ENCODE measurements around the gene CLDN2.

Gene CLDN2

DNA sequence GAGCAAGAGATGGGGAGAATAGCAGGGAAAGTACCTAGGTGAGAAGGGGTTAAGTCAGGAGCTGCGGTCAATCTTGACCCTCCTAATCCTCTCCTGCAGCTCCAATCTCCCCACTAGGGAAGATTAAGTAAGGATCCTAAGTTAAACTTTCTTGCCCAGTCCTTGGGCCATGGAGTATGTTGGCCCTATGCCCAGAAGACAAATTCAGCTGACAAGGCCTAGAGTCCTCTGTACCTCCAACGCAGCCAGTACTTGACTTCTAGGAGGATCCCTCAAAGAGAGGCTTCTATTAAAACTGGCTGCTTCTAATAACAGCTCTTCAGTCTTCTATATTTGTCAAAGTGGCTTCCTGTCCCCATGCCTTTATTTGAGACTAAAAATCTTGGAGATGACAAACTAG lies 1.4 kb downstream of the CLDN2 start:
- no peak for DNase-seq (ENCODE audit: low read depth in 2 of 2)

GRCh38 chrX:106927023-106927422 lies 6.8 kb downstream of the CLDN2 start:
- no peak for DNase-seq (ENCODE audit: low read depth in 2 of 2)

DNA sequence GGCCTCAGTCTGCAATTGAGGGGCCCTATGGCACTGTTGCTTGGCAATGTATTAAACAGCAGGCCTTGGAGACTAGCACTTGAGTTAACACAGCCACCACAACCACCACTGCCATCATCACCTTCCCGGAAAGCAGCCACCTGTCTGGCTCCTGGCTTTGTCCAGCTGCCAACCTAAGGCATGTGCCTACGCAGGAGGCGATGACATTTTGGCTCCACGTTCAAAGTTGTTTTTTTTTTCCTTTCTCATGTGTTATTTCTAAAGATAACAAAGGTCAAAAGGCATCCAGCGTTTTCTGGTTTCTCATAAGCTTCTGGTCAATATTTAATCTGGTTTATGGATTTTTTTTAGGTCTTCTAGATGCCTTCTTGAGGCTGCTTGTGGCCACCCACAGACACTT lies 7.5 kb downstream of the CLDN2 start:
- no peak for DNase-seq (ENCODE audit: low read depth in 2 of 2)

GRCh38 chrX:106928227-106928626 lies 8.0 kb downstream of the CLDN2 start:
- no peak for DNase-seq (ENCODE audit: low read depth in 2 of 2)

DNA sequence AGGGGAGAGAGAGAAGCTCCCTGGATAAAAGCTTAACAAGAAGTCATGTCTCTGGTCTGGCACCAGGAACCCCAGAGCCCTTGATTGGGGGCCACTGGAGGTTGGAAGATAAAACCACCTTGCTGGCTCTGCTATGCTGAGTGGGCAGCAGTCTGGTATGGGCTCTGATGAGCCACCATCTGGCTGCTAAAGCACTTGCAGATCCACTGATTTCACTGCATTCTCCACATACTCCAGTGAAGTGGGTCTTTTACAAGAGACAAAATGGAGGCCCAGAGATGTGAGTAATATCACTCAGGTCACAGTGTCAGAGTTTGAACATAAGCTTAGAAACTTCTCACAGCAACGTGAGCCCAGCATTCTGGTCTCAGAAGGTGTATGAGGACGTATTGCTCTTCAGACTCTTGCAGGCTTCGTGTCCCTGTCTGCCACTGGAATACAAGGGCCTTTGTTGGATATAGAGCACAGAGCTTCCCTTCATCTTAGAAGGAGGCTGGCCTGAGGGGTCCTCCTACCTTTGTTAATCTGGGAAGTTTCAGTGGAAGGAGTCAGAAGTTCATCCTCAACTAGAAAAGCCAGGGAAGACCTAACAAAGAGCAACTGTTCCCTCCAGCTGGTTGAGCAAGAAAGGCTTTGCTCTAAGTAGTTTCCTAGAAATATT lies 11.8 kb downstream of the CLDN2 start:
- no peak for DNase-seq (ENCODE audit: low read depth in 2 of 2)

GRCh38 chrX:106932492-106932923 lies 12.3 kb downstream of the CLDN2 start:
- DNase-seq (ENCODE audit: low read depth in 2 of 2), result no peak

- DNase-seq (ENCODE audit: low read depth in 2 of 2), result no peak
Measured at GRCh38 chrX:106932960-106933537, 12.8 kb downstream of the CLDN2 start.

DNA sequence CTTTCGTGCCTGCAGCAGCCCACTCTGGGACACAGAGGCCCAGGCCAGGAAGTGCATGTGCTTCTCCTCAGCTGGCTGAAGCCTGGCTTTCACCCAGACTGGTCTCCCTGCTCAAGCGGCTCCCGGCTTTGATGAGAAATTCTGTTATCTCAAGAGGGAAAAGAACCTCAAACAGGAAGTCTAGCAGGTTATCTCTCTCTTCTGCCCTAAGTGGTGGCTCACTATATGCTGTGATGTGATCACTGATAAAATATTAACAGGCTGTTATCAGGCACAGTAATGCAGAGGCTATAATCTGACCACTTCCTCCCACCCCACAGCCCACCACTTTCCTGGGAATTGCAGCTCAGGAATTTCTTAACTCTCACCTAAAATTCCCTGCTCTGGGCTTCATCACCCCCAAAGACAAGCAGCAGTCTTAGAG lies 13.3 kb downstream of the CLDN2 start:
- DNase-seq (ENCODE audit: low read depth in 2 of 2), result no peak

GRCh38 chrX:106935175-106935574 lies 15.0 kb downstream of the CLDN2 start:
- no peak for DNase-seq (ENCODE audit: low read depth in 2 of 2)

GRCh38 chrX:106936246-106936645 lies 16.0 kb downstream of the CLDN2 start:
- no peak for DNase-seq (ENCODE audit: low read depth in 2 of 2)

DNA sequence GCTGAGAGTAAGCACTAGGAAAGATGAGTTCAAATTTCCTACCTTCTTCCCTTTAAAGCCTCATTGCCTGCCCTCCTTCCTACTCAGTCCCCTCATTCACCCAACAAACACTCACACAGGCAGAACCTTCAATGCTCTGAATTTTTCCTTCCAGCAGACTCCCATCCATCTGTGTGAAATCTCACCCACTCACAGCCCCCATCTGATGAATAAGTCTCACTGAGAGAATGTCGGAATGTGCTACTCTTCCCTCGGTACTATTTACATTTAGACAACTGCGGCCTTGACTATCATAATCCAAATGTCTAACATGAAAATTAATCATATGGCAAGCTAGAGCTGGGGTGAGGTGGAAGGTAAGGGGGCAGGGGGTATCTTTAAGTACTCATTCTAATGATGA lies 19.4 kb downstream of the CLDN2 start:
- no peak for DNase-seq (ENCODE audit: low read depth in 2 of 2)

GRCh38 chrX:106940068-106940467 lies 19.9 kb downstream of the CLDN2 start:
- DNase-seq (ENCODE audit: low read depth in 2 of 2), result no peak

DNA sequence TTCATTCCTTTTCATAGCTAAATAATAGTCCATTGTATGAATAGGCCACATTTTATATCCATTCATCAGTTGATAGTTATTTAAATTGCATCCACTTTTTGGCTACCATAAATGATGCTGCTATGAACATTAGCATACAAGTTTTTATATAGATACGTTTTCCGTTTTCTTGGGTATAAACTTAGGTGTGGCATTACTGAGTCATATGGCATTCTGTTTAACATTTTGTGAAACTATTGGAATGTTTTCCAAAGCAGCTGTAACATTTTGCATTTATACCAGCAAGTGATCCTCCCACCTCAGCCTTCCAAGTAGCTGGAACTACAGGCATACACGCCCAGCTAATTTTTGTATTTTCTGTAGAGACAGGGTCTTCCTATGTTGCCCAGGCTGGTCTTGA lies 26.3 kb downstream of the CLDN2 start:
- DNase-seq (ENCODE audit: low read depth in 2 of 2), result no peak

GRCh38 chrX:106948641-106949040 lies 28.4 kb downstream of the CLDN2 start:
- no peak for DNase-seq (ENCODE audit: low read depth in 2 of 2)

DNA sequence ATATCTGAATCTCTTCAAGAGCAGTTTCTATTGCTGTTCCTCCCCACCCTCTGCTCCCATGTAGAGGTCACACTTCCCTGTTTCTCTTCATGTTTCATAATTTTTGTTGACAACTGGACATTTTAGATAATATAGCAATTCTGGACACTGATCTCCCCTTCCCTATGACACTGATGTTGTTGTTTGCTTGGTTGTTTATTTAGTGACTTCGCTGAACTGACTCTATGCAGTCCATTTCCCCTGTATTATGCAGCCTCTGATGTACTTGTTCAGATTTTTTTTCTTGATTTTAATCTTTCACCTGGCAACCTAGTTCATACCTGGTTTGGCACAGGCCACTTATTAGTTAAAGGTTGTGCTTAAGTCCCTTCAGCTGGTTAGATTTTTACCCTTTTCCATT lies 29.2 kb downstream of the CLDN2 start:
- no peak for DNase-seq (ENCODE audit: low read depth in 2 of 2)

DNA sequence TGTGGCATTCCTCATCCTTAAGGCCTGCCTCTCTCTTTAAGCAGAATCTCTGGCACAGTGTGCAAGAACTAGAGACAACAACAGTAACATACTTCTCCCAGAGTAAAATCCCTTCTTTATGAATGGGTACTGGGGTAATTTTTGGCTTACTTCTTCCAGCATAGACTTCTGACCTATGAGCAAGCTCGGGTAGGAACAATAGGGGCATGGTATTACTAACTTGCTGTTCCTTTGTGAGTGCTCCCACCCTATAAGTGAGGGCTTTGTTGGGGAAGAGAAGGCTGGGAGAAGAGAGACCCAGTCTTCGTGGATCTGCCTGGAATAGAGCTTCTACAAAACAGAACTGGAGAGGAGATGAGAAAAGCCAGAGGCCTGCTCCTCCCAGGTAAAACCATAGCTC lies 30.2 kb downstream of the CLDN2 start:
- no peak for DNase-seq (ENCODE audit: low read depth in 2 of 2)

GRCh38 chrX:106951230-106951629 lies 31.0 kb downstream of the CLDN2 start:
- DNase-seq (ENCODE audit: low read depth in 2 of 2), result no peak

GRCh38 chrX:106952089-106952488 lies 31.9 kb downstream of the CLDN2 start:
- no peak for DNase-seq (ENCODE audit: low read depth in 2 of 2)

- no peak for DNase-seq (ENCODE audit: low read depth in 2 of 2)
Measured at GRCh38 chrX:106952538-106952937, 32.3 kb downstream of the CLDN2 start.

- DNase-seq (ENCODE audit: low read depth in 2 of 2), result no peak
Measured at GRCh38 chrX:106952988-106953387, 32.8 kb downstream of the CLDN2 start.

GRCh38 chrX:106954041-106954440 lies 33.8 kb downstream of the CLDN2 start:
- no peak for DNase-seq (ENCODE audit: low read depth in 2 of 2)

- no peak for DNase-seq (ENCODE audit: low read depth in 2 of 2)
Measured at GRCh38 chrX:106955004-106955772, 35.0 kb downstream of the CLDN2 start.

GRCh38 chrX:106957856-106958255 lies 37.7 kb downstream of the CLDN2 start:
- DNase-seq (ENCODE audit: low read depth in 2 of 2), result no peak
